HUES48 (cell line): ENCODE results near the gene TNF.
A peak's percentile ranks its signal among the peaks of the same experiment; 100 is the strongest.
"Not testable (repeated sequence)": the region's sequence is repeated elsewhere in the genome, so short reads cannot be mapped to it uniquely, and the experiment has no call there.

ENCODE experiments used
- H3K27ac ChIP-seq: one replicate; pipeline ENCODE4 v1.7.0; 2013; ENCODE audit warnings: low read depth, low read length, inconsistent platforms
- H3K27me3 ChIP-seq: 2 replicates; pipeline ENCODE4 v1.6.1; 2013; ENCODE audit warnings: mild to moderate bottlenecking, low read length; ENCODE audit not compliant: control insufficient read depth, insufficient read depth
- H3K36me3 ChIP-seq: 2 replicates; pipeline ENCODE4 v1.6.1; 2013; ENCODE audit warnings: low read length; ENCODE audit not compliant: control insufficient read depth, insufficient read depth
- H3K4me1 ChIP-seq: 2 replicates; pipeline ENCODE4 v1.6.1; 2013; ENCODE audit warnings: mild to moderate bottlenecking, low read length; ENCODE audit not compliant: control insufficient read depth, insufficient read depth
- H3K4me3 ChIP-seq: 2 replicates; pipeline ENCODE4 v1.5.1; 2013; ENCODE audit warnings: mild to moderate bottlenecking, low read depth, low read length
- H3K9ac ChIP-seq: 2 replicates; pipeline ENCODE4 v1.6.1; 2013; ENCODE audit warnings: mild to moderate bottlenecking, low read depth, low read length, moderate library complexity
- H3K9me3 ChIP-seq: 2 replicates; pipeline ENCODE4 v1.6.1; 2013; ENCODE audit warnings: low read length; ENCODE audit not compliant: control insufficient read depth, insufficient read depth

Gene TNF

GRCh38 chr6:31582230-31582643 lies 6.9 kb downstream of the TNF start, which contains the start of gene LTB:
LTB (minus strand) TSS chr6:31582424; CDS start chr6:31582417, 7 bp downstream.
- Histone ChIP-seq H3K27ac (no peak within 1 kb of the TSS), H3K4me1 (peaks cover 14% of the 10 kb centered on the region), H3K27me3 (peaks cover 23% of the 10 kb centered on the region)

GRCh38 chr6:31585491-31585890 lies 10.1 kb downstream of the TNF start:
- Histone ChIP-seq H3K9ac (no peak overlapping the region), H3K27ac (no peak overlapping the region), H3K9me3 (no peaks in the 10 kb centered on the region), H3K4me3 (no peak overlapping the region), H3K27me3 (peaks cover 12% of the 10 kb centered on the region), H3K36me3 (no peaks in the 10 kb centered on the region), H3K4me1 (peaks cover 9% of the 10 kb centered on the region)

More at GRCh38 chr6:31582230-31582643, 6.9 kb downstream of the TNF start, which contains the start of gene LTB:
- peak within 1 kb of the TSS; percentile 91 for H3K4me3 ChIP-seq
- H3K9me3 ChIP-seq = no peaks in the 10 kb centered on the region
- peak within 1 kb of the TSS; percentile 66; the same call in 1 of the 2 replicates for H3K9ac ChIP-seq
- no peaks in the 10 kb centered on the region for H3K36me3 ChIP-seq

- H3K9me3 ChIP-seq = no peaks in the 10 kb centered on the region
- H3K27ac ChIP-seq = no peak within 1 kb of the TSS
- H3K4me3 ChIP-seq = no peak within 1 kb of the TSS
- H3K4me1 ChIP-seq = peaks cover 9% of the 10 kb centered on the region
- H3K9ac ChIP-seq = no peak within 1 kb of the TSS
- peaks cover 10% of the 10 kb centered on the region; the same call in 1 of the 2 replicates for H3K27me3 ChIP-seq
- H3K36me3 ChIP-seq = no peaks in the 10 kb centered on the region
Observed at GRCh38 chr6:31586008-31586407, 10.6 kb downstream of the TNF start, which contains the start of gene LST1. LST1 (plus strand) TSS chr6:31586277; CDS start chr6:31587300, 1,023 bp downstream.

- peaks cover 6% of the 10 kb centered on the region for H3K4me1 ChIP-seq
- H3K4me3 ChIP-seq = no peak overlapping the region
- no peaks in the 10 kb centered on the region for H3K9me3 ChIP-seq
- no peak overlapping the region for H3K9ac ChIP-seq
- H3K36me3 ChIP-seq = no peaks in the 10 kb centered on the region
- H3K27me3 ChIP-seq = peaks cover 6% of the 10 kb centered on the region; the same call in 1 of the 2 replicates
- H3K27ac ChIP-seq = no peak overlapping the region
Observed at GRCh38 chr6:31586599-31587281, 11.4 kb downstream of the TNF start.

DNA sequence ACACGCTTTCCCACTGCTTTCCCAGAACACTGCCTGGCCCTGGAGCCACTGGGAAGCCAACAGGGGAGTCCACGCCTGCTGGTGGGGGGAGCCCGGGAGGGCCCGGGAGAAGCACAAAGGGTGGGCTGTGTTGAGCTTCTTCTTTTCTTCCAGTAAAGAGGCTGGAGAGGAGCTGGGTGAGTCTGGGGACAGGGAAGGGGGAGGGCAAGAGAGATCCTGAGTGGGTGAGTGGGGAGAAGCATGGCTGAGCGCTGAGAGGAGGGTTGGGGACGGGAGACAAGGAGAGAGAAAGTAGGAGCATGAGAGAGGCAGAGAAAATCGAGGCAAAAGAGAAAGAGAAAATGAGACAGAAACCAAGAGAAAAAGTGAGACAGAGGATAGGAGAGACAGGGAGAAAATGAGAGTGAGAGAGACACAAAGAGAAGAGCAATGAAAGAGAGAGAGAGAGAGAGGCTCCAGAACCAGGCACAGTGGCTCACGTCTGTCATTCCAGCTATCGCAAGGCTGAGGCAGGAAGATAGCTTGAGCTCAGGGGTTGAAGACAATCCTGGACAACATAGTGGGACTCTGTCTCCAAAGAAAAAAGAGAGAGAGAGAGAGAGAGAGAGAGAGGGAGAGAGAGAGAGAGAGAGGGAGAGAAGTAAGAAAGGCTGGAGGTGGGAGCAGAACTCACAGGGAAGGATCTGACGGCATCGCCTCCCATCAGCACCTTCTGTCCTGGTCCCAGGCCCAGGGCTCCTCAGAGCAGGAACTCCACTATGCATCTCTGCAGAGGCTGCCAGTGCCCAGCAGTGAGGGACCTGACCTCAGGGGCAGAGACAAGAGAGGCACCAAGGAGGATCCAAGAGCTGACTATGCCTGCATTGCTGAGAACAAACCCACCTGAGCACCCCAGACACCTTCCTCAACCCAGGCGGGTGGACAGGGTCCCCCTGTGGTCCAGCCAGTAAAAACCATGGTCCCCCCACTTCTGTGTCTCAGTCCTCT lies 12.7 kb downstream of the TNF start:
- Histone ChIP-seq H3K9ac (no peak overlapping the region), H3K36me3 (no peaks in the 10 kb centered on the region), H3K27ac (no peak overlapping the region), H3K4me1 (no peaks in the 10 kb centered on the region), H3K27me3 (no peaks in the 10 kb centered on the region), H3K9me3 (no peaks in the 10 kb centered on the region), H3K4me3 (no peak overlapping the region)

GRCh38 chr6:31588871-31589650 lies 13.7 kb downstream of the TNF start:
- H3K4me1 ChIP-seq = no peaks in the 10 kb centered on the region
- H3K9ac ChIP-seq = no peak overlapping the region
- no peaks in the 10 kb centered on the region for H3K9me3 ChIP-seq
- H3K4me3 ChIP-seq = no peak overlapping the region
- no peaks in the 10 kb centered on the region for H3K36me3 ChIP-seq
- no peak overlapping the region for H3K27ac ChIP-seq
- H3K27me3 ChIP-seq = no peaks in the 10 kb centered on the region

GRCh38 chr6:31590691-31591090 lies 15.3 kb downstream of the TNF start:
- H3K36me3 ChIP-seq, H3K4me1 ChIP-seq, H3K27me3 ChIP-seq, H3K9ac ChIP-seq, H3K9me3 ChIP-seq, H3K27ac ChIP-seq, H3K4me3 ChIP-seq: not testable (repeated sequence)

GRCh38 chr6:31592396-31592771 lies 17.0 kb downstream of the TNF start:
- H3K36me3 ChIP-seq = no peaks in the 10 kb centered on the region
- no peaks in the 10 kb centered on the region for H3K9me3 ChIP-seq
- H3K9ac ChIP-seq = no peak overlapping the region
- no peak overlapping the region for H3K4me3 ChIP-seq
- no peak overlapping the region for H3K27ac ChIP-seq
- H3K27me3 ChIP-seq = no peaks in the 10 kb centered on the region
- no peaks in the 10 kb centered on the region for H3K4me1 ChIP-seq

- H3K4me1 ChIP-seq = no peaks in the 10 kb centered on the region
- no peak overlapping the region for H3K27ac ChIP-seq
- H3K9ac ChIP-seq = no peak overlapping the region
- H3K27me3 ChIP-seq = no peaks in the 10 kb centered on the region
- H3K9me3 ChIP-seq = no peaks in the 10 kb centered on the region
- no peaks in the 10 kb centered on the region for H3K36me3 ChIP-seq
- H3K4me3 ChIP-seq = no peak overlapping the region
Observed at GRCh38 chr6:31597006-31597405, 21.6 kb downstream of the TNF start.

DNA sequence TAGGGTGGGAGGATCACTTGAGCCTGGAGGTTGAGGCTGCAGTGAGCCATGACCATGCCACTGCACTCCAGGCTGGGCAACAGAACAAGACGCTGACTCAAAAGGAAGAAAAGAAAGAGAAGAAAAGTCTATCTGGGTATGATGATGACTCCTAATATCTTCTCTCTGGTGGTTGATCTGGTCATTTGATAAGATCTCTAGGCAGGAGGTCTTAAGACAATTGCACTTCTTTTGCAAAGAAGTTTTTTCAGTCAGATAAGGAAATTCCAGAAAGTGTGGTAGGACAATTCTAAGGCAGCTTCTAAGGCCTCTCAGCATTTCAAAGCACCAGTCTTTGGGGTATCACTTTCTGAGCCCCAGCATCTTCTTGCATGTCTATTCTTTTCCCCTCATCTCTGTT lies 32.0 kb downstream of the TNF start:
- H3K9ac ChIP-seq = no peak overlapping the region
- H3K36me3 ChIP-seq = no peaks in the 10 kb centered on the region
- no peaks in the 10 kb centered on the region for H3K4me1 ChIP-seq
- no peak overlapping the region for H3K4me3 ChIP-seq
- H3K27me3 ChIP-seq = no peaks in the 10 kb centered on the region
- H3K9me3 ChIP-seq = no peaks in the 10 kb centered on the region
- no peak overlapping the region for H3K27ac ChIP-seq
